ENCODE data around the gene GOLPH3. TPM values are rescaled to one million over a fixed set of nuclear protein-coding genes. Genes with fewer than 3 reads are reported as not detected.

GOLPH3 gene
- total RNA-seq, 1 donor from 2014 or later = 78.8 TPM

- peak in 1 of 2 donors; percentile 69 for DNase-seq (ENCODE audit: extremely low spot score in 2 of 2)
- no peaks in the 10 kb centered on the region for H3K36me3 ChIP-seq
- intact Hi-C loops (cut with DNase I) = no loop called here
These were observed 79.4 kb downstream of the GOLPH3 start for GRCh38 chr5:32094691-32095090.

GRCh38 chr5:32092938-32093812 lies 80.9 kb downstream of the GOLPH3 start:
- TF ChIP-seq CTCF (IDR thresholded peaks at IDR 0.05) = peak; percentile 53 to 77 (median 65)
- no peak for TF ChIP-seq POLR2AphosphoS5 (IDR thresholded peaks at IDR 0.05; ENCODE audit: insufficient read depth in 1 of 2, low read depth in 1 of 2)
- Histone ChIP-seq H3K36me3 (no peaks in the 10 kb centered on the region), H3K4me3 (no peak overlapping the region), H3K27ac (no peak overlapping the region), H3K4me1 (no peaks in the 10 kb centered on the region), H3K9me3 (no peaks in the 10 kb centered on the region), H3K27me3 (no peaks in the 10 kb centered on the region)
- peak in 1 of 2 donors; percentile 85 for DNase-seq (ENCODE audit: extremely low spot score in 2 of 2)
- intact Hi-C loops (cut with DNase I) = no loop called here

More at GRCh38 chr5:32094691-32095090, 79.4 kb downstream of the GOLPH3 start:
- Histone ChIP-seq H3K27ac (no peak overlapping the region), H3K27me3 (no peaks in the 10 kb centered on the region), H3K9me3 (no peaks in the 10 kb centered on the region), H3K4me1 (peaks cover 7% of the 10 kb centered on the region), H3K4me3 (no peak overlapping the region)
- TF ChIP-seq CTCF (IDR thresholded peaks at IDR 0.05) (no peak), POLR2AphosphoS5 (IDR thresholded peaks at IDR 0.05; ENCODE audit: insufficient read depth in 1 of 2, low read depth in 1 of 2) (no peak), POLR2A (IDR thresholded peaks at IDR 0.05) (no peak)

- Histone ChIP-seq H3K27me3 (no peaks in the 10 kb centered on the region), H3K4me3 (no peak overlapping the region), H3K9me3 (no peaks in the 10 kb centered on the region), H3K4me1 (no peaks in the 10 kb centered on the region), H3K36me3 (no peaks in the 10 kb centered on the region), H3K27ac (no peak overlapping the region)
- peak in 1 of 2 donors; percentile 77 for DNase-seq (ENCODE audit: extremely low spot score in 2 of 2)
- intact Hi-C loops (cut with DNase I) = no loop called here
- TF ChIP-seq POLR2AphosphoS5 (IDR thresholded peaks at IDR 0.05; ENCODE audit: insufficient read depth in 1 of 2, low read depth in 1 of 2) = no peak
- TF ChIP-seq CTCF (IDR thresholded peaks at IDR 0.05) = no peak
- no peak for TF ChIP-seq POLR2A (IDR thresholded peaks at IDR 0.05)
These were observed 83.4 kb downstream of the GOLPH3 start for GRCh38 chr5:32090755-32091128.

- Histone ChIP-seq H3K27me3 (no peaks in the 10 kb centered on the region), H3K36me3 (no peaks in the 10 kb centered on the region), H3K27ac (no peak overlapping the region), H3K4me1 (no peaks in the 10 kb centered on the region), H3K4me3 (no peak overlapping the region), H3K9me3 (no peaks in the 10 kb centered on the region)
- peak in 1 of 2 donors; percentile 80 for DNase-seq (ENCODE audit: extremely low spot score in 2 of 2)
- TF ChIP-seq POLR2AphosphoS5 (IDR thresholded peaks at IDR 0.05; ENCODE audit: insufficient read depth in 1 of 2, low read depth in 1 of 2) (no peak), CTCF (IDR thresholded peaks at IDR 0.05) (no peak), POLR2A (IDR thresholded peaks at IDR 0.05) (no peak)
- intact Hi-C loops (cut with DNase I) = no loop called here
These were observed 83.9 kb downstream of the GOLPH3 start for GRCh38 chr5:32090026-32090754.

All from vagina (tissue), 2 donors.